ENCODE measurements around the gene MMAA.
A peak's percentile ranks its signal among the peaks of the same experiment; 100 is the strongest.
"Not testable (repeated sequence)": the region's sequence is repeated elsewhere in the genome, so short reads cannot be mapped to it uniquely, and the experiment has no call there.

MMAA gene

GRCh38 chr4:145635630-145636029 lies 16.4 kb downstream of the MMAA start:
- DNase-seq = no peak

- no peak for DNase-seq
Measured at GRCh38 chr4:145639186-145639698, 20.1 kb downstream of the MMAA start.

- DNase-seq = peak; percentile 37
Measured at GRCh38 chr4:145640236-145640635, 21.1 kb downstream of the MMAA start.

GRCh38 chr4:145643295-145643694 lies 24.1 kb downstream of the MMAA start:
- DNase-seq = no peak

- no peak for DNase-seq
Measured at GRCh38 chr4:145644699-145645098, 25.5 kb downstream of the MMAA start.

GRCh38 chr4:145656156-145656555 lies 37.0 kb downstream of the MMAA start:
- no peak for DNase-seq

- DNase-seq = no peak
Measured at GRCh38 chr4:145660064-145660463, 40.9 kb downstream of the MMAA start.

GRCh38 chr4:145663194-145663593 lies 44.0 kb downstream of the MMAA start:
- no peak for DNase-seq

- DNase-seq = no peak
Measured at GRCh38 chr4:145665773-145666172, 46.6 kb downstream of the MMAA start.

- DNase-seq = no peak
Measured at GRCh38 chr4:145670422-145670821, 51.2 kb downstream of the MMAA start.

- DNase-seq = peak; percentile 76
Measured at GRCh38 chr4:145679520-145679919, 60.3 kb downstream of the MMAA start.

GRCh38 chr4:145679991-145680455 lies 60.8 kb downstream of the MMAA start, which contains the start of gene C4orf51:
C4orf51 (plus strand) TSS chr4:145680146; CDS start chr4:145680204, 58 bp downstream.
- DNase-seq = peak; percentile 46

- DNase-seq = no peak
Measured at GRCh38 chr4:145680902-145681301, 61.7 kb downstream of the MMAA start.

- peak; percentile 1 for DNase-seq
Measured at GRCh38 chr4:145681518-145681917, 62.3 kb downstream of the MMAA start.

- DNase-seq = peak; percentile 47
Measured at GRCh38 chr4:145681956-145682355, 62.8 kb downstream of the MMAA start.

GRCh38 chr4:145686991-145687390 lies 67.8 kb downstream of the MMAA start:
- DNase-seq = no peak

GRCh38 chr4:145690610-145691009 lies 71.4 kb downstream of the MMAA start:
- DNase-seq = no peak

GRCh38 chr4:145691416-145691815 lies 72.2 kb downstream of the MMAA start:
- DNase-seq = not testable (repeated sequence)

GRCh38 chr4:145694929-145695328 lies 75.7 kb downstream of the MMAA start:
- DNase-seq = no peak

- no peak for DNase-seq
Measured at GRCh38 chr4:145697332-145697731, 78.1 kb downstream of the MMAA start.

- DNase-seq = no peak
Measured at GRCh38 chr4:145698507-145698906, 79.3 kb downstream of the MMAA start.

- DNase-seq = no peak
Measured at GRCh38 chr4:145703850-145704497, 84.8 kb downstream of the MMAA start.

GRCh38 chr4:145709336-145709735 lies 90.2 kb downstream of the MMAA start:
- no peak for DNase-seq
